ENCODE results near the gene ADIPOQ.
A peak's percentile ranks its signal among the peaks of the same experiment; 100 is the strongest.
"Not testable (repeated sequence)": the region's sequence is repeated elsewhere in the genome, so short reads cannot be mapped to it uniquely, and the experiment has no call there.

ADIPOQ gene

DNA sequence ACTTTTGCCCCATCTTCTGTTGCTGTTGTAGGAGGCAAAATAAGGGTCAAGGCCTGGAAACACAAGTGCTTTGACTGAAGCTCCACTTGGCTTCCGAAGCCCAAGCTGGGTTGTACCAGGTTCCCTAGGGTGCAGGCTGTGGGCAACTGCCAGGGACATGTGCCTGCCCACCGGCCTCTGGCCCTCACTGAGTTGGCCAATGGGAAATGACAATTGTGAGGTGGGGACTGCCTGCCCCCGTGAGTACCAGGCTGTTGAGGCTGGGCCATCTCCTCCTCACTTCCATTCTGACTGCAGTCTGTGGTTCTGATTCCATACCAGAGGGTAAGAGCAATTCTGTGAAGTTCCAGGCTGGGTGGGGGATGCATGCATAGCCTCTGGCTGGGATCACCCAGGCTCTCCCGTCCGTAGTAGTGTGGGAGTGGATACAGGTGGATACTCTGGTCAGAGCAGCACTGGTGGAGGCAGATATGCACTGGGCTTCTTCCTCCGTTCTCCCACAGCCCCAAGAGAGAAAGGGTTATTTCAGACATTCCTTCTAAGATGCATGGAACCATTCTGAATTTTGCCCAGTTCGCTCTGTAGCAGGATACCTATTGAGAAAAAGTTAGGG lies at the start of gene ADIPOQ:
Gene ADIPOQ, plus strand, starts transcription at position 285 of the 613 bp plus-strand sequence. CDS start 10,349 bp downstream, outside the sequence.
- no peak for DNase-seq (ENCODE audit: low read depth)

DNA sequence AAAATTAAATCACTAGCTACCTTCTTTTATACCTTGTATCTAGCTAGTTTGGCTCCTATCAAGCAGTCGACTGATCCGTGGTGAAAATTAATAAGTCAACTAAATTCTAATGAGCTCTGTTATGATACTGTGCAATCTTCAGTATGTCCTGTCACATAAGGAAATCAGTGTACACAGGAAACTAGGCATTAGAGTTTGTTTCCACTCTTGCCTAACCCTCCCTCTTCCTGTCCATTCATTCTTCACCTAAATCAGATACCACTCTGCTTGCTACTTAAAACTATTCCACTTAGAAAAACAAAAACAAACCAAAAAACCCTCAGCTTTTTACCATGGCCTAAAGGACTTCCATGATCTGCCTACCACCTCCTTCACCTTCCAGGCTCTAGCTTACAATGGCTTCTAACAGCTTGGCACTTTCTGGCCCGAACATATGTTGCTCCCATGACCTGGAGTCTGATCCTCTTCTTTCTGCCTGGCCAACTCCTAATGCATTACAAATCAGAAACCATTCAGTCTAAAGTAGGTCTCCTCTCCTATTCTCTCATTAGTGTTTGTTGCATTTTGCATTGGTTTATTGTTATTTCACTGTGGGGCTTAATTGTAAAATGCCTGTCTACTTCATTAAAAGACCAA lies 44.2 kb upstream of the ADIPOQ start:
- no peak for DNase-seq (ENCODE audit: low read depth)

DNA sequence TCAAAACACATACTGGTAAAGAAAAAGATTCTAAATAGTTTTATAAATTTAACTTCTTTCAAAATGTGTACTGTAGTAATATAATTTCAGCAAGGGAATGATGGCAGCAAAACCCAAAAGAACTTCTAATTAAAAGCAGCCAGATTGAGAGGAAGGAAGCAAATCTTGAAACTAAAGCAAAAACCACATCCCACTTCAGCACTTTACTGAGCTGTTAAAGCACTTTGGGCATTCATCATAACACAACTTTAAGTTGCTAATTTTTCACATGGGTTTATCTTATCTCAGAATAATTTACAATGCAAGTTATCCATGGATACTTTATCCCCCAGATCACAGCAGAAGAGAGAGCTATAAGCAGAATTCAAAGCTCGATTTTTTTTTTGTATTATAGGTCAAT lies 42.2 kb upstream of the ADIPOQ start:
- no peak for DNase-seq (ENCODE audit: low read depth)

DNA sequence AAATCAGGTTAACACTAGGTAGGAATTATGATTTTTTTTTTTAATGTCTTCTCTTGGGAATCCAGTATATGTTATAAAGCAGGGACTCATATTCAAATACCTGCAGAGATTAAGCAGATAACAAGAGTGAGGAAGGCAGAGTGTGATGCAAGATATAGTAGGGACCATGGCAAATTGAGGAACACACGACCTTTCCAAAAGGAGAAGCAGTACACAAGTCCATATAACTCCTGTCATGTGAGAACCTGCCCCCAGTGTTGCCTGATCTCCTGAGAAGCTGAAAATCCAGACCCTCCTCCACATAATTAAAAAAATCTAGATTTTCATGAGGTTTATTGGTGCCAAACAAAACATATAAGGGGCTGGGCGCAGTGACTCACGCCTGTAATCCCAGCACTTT lies 39.8 kb upstream of the ADIPOQ start:
- no peak for DNase-seq (ENCODE audit: low read depth)

DNA sequence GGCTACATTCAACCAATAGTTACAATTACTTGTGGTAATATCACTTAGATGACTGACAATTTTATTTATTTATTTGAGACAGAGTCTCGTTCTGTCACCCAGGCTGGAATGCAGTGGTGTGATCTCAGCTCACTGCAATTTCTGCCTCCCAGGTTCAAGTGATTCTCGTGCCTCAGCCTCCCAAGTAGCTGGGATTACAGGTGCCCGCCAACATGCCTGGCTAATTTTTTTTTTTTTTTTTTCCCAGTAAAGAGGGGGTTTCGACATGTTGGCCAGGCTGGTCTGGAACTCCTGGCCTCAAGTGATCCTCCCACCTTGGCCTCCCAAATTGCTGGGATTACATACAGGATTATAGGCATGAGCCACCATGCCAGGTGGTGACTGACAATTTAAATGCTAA lies 39.1 kb upstream of the ADIPOQ start:
- not testable (repeated sequence) for DNase-seq (ENCODE audit: low read depth)

DNA sequence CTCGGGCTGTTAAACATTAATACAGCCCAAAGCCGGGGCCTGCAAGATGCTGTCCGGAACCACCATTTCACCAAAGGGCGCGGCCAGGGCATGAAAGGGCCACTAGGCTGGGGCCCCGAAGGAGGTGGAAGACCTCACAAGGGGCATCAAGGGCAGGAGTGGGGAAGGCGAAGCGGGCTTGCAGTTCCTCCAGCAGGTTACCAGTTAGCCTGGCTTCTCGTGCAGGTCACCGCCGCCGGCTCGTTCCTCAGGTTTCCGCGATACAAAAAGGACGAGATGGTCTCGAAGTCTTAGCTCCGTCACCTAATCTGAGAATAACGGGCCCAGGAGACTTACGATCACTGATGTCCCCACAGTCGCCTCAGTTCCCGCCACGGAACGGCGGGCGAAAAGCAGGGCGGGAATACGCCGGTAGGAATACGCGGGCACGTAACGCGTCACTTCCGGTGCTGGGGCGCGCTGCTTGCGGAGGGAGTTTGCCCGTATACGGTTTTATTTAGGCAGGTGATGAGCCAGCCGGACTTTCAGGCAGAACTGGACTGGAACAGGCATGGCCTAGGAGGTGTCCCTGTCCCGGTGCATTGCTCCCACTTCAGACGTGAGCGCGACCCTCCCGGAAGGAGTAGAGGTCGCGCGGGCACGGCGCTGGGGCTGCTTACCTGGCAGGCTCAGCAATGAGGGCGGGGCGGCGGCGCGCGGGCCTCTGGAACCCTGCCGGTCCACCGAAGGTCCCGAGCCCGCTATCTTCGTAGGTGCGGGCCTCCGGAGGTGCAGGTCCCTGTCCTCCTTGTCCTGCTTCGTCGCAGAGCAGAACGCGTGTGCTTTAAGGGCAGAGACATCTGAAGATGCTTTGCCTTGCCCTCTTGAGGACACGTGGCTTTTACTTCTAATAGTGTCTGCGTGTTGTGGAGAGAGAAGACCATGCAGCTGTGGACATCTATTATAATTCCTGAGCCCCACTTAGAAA lies 36.1 kb upstream of the ADIPOQ start, which contains the start of gene RFC4:
Gene RFC4, minus strand, starts transcription at position 394 of the 967 bp plus-strand sequence. CDS start 1,769 bp downstream, outside the sequence.
- no peak for DNase-seq (ENCODE audit: low read depth)

DNA sequence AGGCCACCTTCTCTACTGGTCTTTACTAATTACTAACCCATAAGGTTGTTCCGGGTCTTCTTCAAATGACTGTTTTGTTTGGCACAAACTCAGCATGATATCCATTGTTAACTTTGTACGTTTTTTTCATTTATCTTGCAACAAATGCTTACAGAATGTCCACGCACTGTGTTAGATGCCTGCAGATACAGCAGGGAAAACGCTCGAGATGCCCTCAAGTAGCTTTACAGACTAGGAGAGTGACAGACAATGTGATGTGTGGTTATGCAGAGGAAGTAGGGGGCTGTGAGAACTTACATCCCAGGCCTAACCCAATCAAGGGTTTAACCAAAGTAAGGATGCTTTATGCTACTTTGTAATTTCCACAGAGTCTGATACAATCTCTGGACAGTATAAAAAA lies 35.3 kb upstream of the ADIPOQ start:
- DNase-seq (ENCODE audit: low read depth), result no peak

DNA sequence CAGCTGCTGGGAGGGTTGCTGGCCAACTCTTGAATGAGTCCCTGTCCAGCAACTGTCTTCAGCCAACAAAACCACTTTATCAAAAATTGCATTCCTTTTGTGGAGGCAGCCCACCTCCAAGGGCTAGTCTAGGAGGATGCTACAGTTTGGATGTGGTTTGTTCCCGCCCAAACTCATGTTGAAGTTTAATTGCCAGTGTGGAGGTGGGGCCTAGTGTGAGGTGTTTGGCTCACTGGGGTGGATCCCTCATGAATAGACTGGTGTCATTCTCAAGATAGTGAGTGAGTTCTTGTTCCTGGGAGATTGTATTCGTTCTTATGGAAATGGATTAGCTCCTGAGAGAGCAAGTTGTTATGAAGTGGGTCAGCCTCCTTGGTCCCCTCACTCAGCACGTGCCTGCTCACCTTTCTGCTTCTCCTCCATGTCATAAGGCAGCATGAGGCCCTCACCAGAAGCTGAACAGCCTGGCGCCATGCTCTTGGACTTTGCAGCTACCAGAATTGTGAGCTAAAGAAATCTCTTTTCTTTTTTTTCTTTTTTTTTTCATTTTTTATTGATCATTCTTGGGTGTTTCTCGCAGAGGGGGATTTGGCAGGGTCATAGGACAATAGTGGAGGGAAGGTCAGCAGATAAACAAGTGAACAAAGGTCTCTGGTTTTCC lies 32.0 kb upstream of the ADIPOQ start:
- DNase-seq (ENCODE audit: low read depth), result no peak

DNA sequence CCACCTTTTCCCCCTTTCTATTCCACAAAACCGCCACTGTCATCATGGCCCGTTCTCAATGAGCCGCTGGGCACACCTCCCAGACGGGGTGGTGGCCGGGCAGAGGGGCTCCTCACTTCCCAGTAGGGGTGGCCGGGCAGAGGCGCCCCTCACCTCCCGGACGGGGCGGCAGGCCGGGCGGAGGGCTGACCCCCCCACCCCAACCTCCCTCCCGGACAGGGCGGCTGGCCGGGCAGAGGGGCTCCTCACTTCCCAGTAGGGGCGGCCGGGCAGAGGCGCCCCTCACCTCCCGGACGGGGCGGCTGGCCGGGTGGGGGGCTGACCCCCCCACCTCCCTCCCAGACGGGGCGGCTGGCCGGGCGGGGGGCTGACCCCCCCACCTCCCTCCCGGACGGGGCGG lies 31.2 kb upstream of the ADIPOQ start:
- DNase-seq (ENCODE audit: low read depth), result not testable (repeated sequence)

DNA sequence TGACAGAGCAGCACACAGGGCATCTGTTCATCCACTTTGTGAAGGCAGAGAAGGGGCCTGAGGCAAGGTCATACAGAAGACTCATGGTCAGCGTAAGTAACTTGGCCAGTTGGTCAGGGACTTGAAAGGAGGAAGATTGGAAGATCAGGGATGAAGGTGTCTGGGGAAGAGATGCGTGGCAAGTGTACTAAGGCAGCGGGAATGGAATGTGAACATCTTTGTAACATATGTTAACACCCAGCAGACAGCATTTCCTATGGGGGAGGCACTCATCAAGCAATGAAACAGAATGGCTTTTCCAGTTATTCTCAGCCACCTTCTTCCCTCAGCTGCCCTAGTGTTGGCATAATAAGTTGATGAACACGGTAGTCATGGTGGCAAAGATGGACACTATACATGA lies 28.4 kb upstream of the ADIPOQ start:
- DNase-seq (ENCODE audit: low read depth), result no peak

DNA sequence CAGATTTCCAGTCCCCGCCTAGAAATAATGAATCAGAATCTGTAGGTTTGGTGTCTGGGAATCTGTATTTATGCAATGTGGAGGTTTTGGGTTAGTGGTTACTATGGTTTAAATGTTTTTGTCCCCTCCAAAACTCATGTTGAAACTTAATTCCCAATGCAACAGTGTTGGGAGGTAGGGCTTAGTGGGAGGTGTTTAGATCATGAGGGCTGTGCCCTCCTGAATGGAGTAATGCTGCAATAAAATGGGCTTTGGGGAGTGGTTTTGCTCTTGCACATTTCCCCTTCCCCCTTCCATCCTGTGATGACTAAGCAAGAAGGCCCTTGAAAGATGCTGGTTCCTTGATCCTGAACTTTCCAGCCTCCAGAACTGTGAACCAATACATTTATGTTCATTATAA lies 27.1 kb upstream of the ADIPOQ start:
- DNase-seq (ENCODE audit: low read depth), result peak; percentile 64

DNA sequence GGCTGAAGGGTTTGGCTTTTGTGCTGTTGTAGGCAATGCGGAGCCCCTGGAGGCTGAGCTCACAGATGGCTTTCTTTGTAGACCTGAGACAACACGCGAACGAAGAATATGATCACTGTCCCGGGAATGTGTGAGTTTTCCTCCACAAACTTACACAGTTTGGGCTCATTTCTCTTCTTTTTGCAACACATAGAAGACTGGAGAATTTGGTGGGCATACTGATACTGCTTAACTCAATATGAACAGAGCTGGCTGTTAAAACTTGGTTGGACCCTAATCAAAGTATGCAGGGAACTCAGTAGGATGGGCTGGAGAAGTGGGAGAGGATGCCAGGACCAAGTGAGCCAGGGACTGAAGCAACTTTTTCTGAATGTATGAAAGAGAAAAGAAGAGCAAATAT lies 24.0 kb upstream of the ADIPOQ start:
- no peak for DNase-seq (ENCODE audit: low read depth)

DNA sequence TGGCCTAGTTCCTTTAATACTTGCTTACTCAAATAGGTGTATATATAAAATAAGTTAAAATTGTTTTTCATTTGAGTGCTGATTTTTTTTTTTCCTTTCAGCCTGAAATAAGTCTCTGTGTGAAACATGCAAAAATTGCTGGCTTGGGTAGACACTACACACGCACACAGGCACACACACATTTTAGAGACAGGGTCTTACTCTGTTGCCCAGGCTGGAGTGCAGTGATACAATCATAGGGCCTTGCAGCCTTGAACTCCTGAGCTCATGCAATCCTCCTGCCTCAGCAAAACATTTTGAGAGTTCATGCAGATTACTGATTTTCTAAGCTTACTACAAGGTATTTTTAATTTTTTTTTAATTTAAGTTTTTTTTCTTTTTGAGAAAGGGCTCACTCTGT lies 23.6 kb upstream of the ADIPOQ start:
- no peak for DNase-seq (ENCODE audit: low read depth)

DNA sequence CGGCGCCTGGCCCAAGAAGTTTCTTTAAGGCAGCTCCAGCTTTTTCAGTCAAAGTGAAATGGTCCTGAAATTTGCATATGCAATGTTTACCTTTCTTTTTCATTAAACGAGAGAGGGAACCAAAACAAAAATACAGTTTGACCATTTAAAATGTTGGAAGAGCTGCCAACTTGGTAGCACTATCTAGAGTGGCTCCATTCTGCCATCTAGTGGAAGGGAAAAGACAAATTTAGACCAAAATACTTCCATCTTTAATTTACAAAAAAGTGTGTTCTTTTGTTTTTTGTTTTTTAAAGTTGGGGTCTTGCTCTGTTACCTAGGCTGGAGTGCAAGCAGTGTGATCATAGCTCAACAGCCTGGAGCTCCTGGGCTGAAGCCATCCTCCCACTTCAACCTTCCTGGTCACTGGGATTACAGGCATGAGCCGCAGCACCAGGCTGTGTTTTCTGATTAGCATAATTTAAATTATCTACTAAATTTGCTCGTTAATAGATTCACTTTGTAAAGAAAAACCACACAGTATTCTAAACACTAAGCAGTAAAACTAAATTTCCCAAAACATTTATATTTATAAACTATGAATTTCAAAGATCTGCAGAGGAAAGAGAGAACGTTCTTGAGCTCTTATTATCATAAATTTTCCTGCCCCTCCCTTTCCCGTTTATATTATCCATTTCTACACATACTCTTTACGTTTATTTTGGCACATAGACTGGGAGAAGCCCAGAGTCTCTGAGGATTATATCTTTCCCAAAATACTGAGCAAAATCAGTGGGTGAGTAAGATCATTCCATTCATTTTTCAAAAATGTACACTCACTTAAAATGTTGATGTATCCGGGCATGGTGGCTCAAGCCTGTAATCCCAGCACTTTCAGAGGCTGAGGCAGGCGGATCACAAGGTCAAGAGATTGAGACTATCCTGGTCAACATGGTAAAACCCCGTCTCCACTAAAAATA lies 20.8 kb upstream of the ADIPOQ start:
- DNase-seq (ENCODE audit: low read depth), result peak; percentile 60

DNA sequence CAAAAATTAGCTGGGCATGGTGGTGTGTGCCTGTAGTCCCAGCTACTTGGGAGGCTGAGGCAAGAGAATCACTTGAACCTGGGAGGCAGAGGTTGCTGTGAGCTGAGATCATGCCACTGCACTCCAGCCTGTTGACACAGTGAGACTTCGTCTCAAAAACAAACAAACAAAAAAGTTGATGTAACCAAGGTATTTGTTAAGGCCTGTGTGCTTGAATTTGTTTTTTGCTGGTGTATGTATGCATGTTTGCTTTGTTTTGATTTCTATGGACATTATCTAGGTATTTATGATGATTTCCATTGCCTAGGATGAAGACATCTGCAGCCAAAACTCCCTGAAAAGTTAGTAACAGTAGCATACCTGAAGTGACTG lies 20.1 kb upstream of the ADIPOQ start:
- DNase-seq (ENCODE audit: low read depth), result not testable (repeated sequence)

DNA sequence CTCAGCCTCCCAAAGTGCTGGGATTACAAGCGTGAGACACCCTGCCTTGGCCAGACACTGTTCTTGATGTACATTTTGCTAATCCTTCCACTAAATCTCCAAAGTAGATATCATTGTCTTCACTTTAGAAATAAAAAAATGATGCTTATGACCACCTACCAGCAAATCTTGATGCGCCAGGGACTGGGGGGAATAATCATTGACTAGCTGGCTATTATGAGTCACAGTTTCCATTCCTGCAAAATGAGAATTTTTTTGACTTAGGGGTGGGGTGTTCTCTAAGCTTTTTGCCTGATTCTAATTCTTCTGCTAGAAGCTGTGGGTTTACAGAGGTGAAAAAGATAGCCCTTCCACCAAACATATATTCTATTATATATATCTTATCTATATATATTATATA lies 19.1 kb upstream of the ADIPOQ start:
- DNase-seq (ENCODE audit: low read depth), result no peak

DNA sequence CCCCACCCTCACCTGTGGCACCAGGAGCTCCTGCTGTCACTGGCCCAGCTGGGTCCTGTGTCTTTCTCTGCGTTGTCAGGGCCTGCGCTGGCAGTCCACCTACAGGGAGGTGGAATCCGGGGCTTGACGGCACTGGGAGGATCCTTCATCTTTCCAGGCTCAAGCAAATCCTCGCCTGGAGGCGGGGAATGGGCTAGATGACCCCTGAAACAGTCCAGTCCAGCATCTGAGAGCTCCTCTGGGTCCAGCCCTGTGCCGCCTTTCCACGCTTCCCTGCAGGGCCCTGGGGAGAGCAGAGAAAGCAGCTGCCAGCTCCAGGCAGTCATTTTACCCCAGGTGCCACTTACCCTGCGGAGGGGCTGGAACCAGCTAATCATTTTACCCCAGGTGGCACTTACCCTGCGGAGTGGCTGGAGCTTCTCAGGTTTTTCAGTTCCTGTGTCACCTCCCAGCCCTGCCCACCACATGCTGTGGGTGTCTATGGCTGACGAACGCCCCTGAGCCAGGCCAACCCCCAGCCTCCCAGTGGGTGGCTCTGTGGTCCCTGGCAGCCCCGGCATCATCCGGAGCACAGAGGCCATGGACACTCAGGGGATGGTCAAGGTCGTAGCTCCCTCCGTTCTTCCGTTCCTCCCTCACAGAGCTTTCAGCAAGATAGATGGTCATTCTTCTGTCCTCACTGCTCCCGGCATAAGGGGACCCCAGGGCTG lies 17.9 kb upstream of the ADIPOQ start:
- no peak for DNase-seq (ENCODE audit: low read depth)

DNA sequence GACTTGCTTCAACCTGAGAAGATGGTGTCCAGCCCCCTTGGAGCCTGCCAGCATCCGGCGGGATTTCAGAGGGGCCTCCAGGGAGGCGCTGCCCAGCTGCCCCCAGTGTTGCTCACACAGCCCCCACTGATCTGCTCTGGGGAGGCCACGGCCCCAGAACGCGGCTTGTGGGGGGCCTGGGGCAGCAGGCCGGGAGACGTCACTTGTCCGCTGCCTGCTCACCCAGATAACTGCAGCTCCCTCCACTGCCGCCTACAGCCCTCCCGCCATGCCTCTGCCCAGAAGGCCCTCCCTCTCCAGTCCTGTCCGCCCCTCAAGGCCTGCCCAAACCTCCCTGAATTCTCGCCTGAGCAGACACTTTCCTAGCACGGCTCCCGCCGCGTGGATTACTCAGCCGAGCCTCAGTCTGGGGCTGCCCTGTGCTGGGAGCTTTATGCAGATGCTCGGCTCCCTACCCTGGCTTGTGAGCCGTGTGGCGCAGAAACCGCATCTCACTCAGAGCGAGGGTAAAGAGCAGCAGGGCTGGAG lies 17.2 kb upstream of the ADIPOQ start:
- no peak for DNase-seq (ENCODE audit: low read depth)

DNA sequence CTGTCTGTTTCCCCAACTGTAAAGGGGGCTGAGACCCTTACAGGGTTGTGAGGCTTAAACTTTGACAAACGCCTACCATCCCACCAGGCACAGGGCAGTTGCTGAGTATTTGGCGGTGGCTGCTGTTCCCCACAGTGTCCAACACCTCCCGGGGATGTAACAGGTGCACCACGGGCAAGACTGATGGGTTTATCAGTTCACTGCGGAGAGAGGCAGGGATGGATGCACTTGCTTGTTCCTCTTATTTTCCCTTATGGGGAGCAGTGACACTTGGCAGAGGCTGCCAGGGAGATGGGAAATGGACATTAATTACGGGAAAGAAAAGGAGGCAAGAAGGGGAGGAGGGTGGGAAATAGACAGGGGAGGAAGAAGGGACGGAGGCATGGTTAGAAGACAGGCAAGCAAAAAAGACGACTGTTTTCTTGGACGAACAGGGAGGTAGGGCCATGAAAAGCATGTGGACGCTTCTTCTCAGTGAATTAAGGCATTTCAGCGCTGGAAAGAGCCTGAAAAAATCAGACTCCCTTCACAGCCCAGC lies 16.6 kb upstream of the ADIPOQ start:
- DNase-seq (ENCODE audit: low read depth), result no peak

DNA sequence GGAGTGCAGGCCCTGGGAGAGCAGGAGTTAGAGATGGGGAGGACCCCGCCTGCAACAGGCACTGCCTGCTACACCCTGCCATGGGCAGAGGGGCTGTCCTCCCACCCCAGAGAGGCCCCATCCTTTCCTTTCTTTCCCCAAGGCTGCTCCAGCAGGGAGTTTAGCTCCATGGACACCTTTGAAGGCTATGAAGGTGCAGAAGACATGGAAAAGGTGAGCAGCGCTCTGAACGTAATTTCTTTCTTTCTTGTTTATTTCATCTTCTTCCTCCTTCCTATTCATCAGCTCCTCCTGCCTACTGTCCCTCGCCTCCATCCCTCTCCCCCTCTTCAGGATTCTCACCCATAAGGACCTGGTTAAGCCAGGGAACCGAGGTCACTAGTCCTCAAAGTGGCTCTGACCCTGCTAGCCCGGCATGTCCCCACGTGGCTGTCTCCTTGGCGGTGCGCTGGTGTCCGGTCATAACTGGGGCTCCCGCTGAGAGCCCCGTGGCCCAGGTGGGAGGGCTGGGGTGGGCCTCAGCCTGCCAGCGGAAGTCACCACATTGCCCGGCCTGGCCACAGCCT lies 16.0 kb upstream of the ADIPOQ start:
- DNase-seq (ENCODE audit: low read depth), result no peak
